Stimulated activated CD8-positive, alpha-beta memory T cell treated with anti-CD3 and anti-CD28 coated beads, Interleukin-4, amount 100 ng/mL, for 24 hours (primary cell): Measurements from ENCODE around the gene PCDHGA5.
"Not testable (repeated sequence)": the region's sequence is repeated elsewhere in the genome, so short reads cannot be mapped to it uniquely, and the experiment has no call there.

Source experiments
- DNase-seq: peaks from one replicate; pipeline ENCODE4 v3.0.0-alpha.2; 2020; ENCODE audit warnings: low read depth

Gene PCDHGA5

GRCh38 chr5:141414548-141415274 lies 50.7 kb downstream of the PCDHGA5 start:
- not testable (repeated sequence) for DNase-seq

- not testable (repeated sequence) for DNase-seq
Observed at GRCh38 chr5:141415275-141415618, 51.3 kb downstream of the PCDHGA5 start.
